ENCODE data around the gene ADARB1.

GRCh38 chr21:45042664-45043161 is 31.7 kb upstream of the ADARB1 start:
- TF ChIP-seq HMGA2 (CRISPR knock-in tag; IDR thresholded peaks at IDR 0.05) = no peak
- TF ChIP-seq MAX (CRISPR knock-in tag; IDR thresholded peaks at IDR 0.05) = no peak
- TF ChIP-seq E2F4 (CRISPR knock-in tag; IDR thresholded peaks at IDR 0.05; ENCODE audit: borderline replicate concordance, low read depth) = no peak
- no peak for TF ChIP-seq ZNF425 (CRISPR knock-in tag; conservative IDR thresholded peaks at IDR 0.05)
- TF ChIP-seq CTCF (IDR thresholded peaks at IDR 0.05) = no peak
- no peak for TF ChIP-seq SP1 (CRISPR knock-in tag; conservative IDR thresholded peaks at IDR 0.05)
- TF ChIP-seq MYBL2 (CRISPR knock-in tag; IDR thresholded peaks at IDR 0.05) = no peak
- no peak for TF ChIP-seq ETV6 (CRISPR knock-in tag; IDR thresholded peaks at IDR 0.05)
- no peak for TF ChIP-seq ZNF281 (CRISPR knock-in tag; IDR thresholded peaks at IDR 0.05)
- TF ChIP-seq USF2 (CRISPR knock-in tag; IDR thresholded peaks at IDR 0.05) = no peak
- no peak for TF ChIP-seq ZBTB43 (CRISPR knock-in tag; IDR thresholded peaks at IDR 0.05)
- TF ChIP-seq ZNF671 (CRISPR knock-in tag; IDR thresholded peaks at IDR 0.05) = no peak

Measured in WTC11 (cell line).